GM03348 (cell line): Measurements from ENCODE around the gene TRIM29.
A peak's percentile ranks its signal among the peaks of the same experiment; 100 is the strongest.

Experiments
- DNase-seq: peaks from one replicate; pipeline ENCODE4 v3.0.0; 2012; ENCODE audit warnings: low spot score

Gene TRIM29

GRCh38 chr11:120096369-120097191 is 41.3 kb downstream of the TRIM29 start:
- no peak for DNase-seq

GRCh38 chr11:120095516-120095915 is 42.4 kb downstream of the TRIM29 start:
- DNase-seq: no peak

- DNase-seq: no peak
Measured at GRCh38 chr11:120091701-120092100, 46.2 kb downstream of the TRIM29 start.

GRCh38 chr11:120091121-120091520 is 46.8 kb downstream of the TRIM29 start:
- DNase-seq: no peak

GRCh38 chr11:120090411-120090810 is 47.5 kb downstream of the TRIM29 start:
- DNase-seq: no peak

DNA sequence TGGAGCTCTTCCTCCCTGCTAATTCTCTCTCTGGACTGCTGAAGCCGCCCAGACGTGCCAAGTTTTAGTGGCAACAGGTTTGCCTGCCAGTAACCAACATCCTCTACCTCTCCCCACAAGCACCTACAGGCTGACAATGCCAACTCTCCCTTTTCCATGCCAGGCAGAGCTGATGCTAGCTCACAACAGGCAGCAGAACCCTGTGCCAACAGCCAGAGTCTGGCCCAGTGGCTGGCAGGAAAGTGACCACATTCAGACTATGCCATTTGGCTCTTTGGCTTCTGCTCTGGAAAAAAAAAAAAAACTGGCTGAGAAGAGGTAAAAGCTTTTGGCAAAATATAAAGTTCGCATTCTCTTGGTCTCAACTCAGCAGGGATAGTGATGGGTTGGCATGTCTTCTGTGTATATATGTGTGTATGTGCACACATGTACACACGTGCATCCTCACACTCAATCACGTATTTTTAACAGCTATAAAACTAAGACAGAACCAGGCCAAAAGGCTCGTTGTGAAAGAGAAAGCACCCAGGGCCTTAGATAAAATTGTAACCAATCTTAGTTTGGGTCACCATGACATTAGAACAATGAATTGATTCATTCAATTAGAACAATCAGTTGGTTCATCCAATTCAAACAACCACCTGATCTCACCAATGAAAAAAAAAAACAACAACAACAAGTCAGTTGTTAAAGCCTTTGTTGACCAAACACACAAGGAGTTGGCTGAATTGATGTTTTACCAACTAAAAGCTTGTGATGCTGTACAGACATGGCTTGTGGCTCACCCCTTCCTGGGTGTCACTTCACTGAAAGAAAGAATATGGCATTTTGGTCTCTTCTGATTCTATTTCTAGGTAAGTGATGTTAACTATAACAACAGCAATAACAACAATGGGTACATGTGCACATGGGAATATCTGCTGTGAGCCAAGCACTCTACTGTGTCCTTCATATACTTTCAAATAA is 48.6 kb downstream of the TRIM29 start:
- DNase-seq: no peak

DNA sequence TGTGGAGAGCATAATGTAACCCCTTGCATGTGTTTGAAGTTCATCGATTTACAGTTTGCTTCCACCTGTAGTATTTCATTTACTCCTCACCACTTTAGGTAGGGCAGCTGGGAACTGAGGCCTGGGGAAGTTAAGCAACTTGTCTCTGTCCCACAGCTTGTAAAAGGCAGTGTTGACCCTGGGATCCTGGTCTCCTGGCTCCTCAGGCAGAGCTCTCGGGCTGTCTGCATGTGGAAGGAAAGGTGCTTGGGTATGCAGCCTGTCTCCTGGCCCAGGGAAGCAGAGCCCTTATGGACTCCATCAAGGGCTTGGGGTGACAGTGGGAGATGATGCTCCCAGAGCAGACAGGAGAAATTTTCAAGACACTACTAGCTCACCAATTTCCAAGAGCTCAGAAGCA is 49.9 kb downstream of the TRIM29 start:
- no peak for DNase-seq

- DNase-seq: no peak
Measured at GRCh38 chr11:120086651-120087050, 51.3 kb downstream of the TRIM29 start.

GRCh38 chr11:120079750-120080610 is 57.9 kb downstream of the TRIM29 start:
- peak; percentile 63 for DNase-seq

GRCh38 chr11:120078397-120078796 is 59.5 kb downstream of the TRIM29 start:
- DNase-seq: no peak

- no peak for DNase-seq
Measured at GRCh38 chr11:120074076-120074475, 63.8 kb downstream of the TRIM29 start.

- DNase-seq: no peak
Measured at GRCh38 chr11:120073196-120073595, 64.7 kb downstream of the TRIM29 start.

DNA sequence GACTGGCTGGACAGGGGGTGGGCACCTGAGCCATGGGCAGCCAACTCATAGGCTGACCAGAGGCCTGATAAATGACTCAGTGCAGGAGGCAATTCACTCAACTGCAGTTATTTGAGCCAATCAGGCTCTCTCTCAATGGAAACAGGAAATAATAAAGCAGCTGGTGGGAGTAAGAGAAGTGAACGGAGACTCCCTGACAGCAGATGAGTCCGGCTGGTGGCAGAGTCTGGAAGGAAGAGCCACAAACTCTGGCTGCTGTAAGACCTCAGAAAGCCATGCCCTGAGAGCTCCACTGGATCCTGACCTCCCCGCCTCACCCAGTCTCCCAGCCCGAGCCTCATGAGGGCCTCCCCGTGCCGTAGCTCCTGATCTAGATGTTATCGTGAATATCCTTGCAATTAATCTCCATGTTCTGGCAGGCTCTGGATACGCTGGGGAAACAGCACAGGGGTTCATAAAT is 69.8 kb downstream of the TRIM29 start:
- DNase-seq: no peak

DNA sequence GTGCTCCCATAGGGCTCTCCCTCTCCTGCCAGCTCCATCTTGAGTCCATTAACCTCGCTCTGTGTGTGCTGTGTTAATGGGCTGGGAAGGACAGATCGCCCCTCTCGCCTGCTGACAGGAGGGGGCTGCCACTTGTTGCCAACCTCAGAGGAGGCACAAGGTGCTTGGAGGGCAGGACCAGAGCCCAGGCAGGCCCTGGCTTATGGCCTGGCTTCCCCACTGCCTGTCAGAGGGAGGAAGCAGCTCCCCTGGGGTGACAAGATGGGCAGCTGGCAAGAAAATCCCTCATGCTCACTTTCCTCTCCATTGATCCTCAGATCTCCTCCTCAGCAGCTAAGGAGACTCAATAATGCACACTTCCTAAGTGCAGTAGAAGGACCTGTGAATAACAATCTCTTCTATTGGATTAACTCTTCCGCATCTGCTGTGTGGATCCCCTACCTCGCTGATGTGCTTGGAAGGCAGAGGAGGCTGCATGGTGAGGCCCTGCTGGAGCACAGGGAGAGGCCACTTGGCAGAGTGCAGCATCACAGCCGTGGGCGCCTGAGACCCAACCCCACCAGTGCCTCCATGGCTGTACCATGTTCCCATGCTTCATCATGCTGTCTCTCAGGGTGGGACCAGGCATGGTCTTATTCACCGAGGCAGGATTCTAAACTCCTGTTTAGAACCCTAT is 70.3 kb downstream of the TRIM29 start:
- no peak for DNase-seq

GRCh38 chr11:120066738-120067437 is 71.0 kb downstream of the TRIM29 start:
- DNase-seq: no peak

DNA sequence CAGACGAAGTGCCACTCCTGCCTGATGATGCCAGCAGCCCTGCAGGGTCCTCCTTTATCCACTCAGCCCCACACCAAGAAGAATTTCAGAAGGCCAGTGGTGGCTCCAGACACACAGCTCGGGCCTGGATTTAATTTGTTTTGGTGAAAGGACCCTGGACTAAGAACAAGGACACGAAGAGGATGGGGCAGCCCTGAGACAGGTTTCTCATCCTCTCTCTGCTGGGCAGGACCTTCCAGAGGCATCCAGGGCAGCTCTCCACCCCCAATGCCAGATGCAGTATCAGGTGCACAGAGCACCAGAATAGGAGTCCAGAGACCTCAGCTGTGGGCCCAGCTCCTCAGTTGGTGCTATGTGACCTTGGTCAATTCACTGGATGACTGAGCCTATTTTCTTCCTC is 72.0 kb downstream of the TRIM29 start:
- no peak for DNase-seq

DNA sequence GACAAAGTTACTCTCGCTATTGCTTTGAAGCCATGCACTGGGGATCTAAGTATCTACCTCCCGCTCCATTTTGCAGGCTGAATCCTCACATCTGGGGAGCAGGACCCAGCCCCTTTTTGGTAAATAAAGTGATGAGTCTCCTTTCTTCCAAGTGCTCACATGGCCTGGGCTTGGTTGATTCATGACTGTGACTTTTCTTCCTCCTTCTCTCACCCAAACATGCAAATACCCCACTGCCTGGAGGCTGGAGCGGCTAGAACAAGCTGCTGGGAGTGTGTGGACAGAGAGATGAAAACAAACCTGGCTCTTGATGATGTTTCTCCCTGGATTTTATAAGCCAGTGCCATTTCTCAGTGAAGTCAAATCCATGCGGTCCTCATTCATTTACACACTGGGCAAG is 72.7 kb downstream of the TRIM29 start:
- no peak for DNase-seq

- DNase-seq: no peak
Measured at GRCh38 chr11:120064341-120064740, 73.6 kb downstream of the TRIM29 start.

DNA sequence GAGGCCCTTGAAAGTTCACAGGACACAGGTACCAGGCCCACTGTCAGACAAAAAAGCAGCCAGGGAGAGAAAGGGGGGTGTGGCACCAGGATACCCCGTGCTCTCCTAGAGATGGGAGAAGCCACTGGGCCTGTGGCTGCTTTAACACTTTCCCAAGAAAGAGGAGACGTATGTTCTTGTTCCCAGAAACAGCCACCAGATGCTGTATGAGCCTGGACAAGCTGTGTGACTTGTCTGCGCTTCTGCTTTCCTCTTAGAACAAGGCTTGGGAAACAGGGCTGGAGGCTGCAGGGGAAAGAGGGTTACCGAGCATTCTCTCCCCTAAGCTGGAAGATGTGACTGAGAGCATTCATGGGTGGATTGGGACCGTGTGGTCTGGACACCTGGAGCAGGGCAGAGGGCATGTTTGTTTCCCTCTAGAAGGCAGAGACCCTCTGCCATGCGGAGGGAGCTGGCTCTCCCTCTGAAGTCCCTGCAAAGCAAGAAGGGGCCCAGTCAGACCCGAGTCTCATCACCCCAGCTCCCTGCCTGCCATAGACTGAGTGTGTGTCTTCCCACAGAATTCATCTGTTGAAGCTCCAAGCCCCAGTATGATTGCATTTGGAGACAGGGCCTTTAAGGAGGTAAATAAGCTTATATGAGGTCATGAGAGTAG is 74.1 kb downstream of the TRIM29 start:
- DNase-seq: no peak

GRCh38 chr11:120062561-120062930 is 75.4 kb downstream of the TRIM29 start:
- no peak for DNase-seq
